NCI-H524 treated with DMSO at 0.1 percent for 48 hours (cell line): Measurements from ENCODE around the gene UBE2R2.
A peak's percentile ranks its signal among the peaks of the same experiment; 100 is the strongest.
"Not testable (repeated sequence)": the region's sequence is repeated elsewhere in the genome, so short reads cannot be mapped to it uniquely, and the experiment has no call there.

Source experiments
- DNase-seq: peaks from one replicate; lab custom pipeline; 2025; lab: John Stamatoyannopoulos, UW

The UBE2R2 gene

DNA sequence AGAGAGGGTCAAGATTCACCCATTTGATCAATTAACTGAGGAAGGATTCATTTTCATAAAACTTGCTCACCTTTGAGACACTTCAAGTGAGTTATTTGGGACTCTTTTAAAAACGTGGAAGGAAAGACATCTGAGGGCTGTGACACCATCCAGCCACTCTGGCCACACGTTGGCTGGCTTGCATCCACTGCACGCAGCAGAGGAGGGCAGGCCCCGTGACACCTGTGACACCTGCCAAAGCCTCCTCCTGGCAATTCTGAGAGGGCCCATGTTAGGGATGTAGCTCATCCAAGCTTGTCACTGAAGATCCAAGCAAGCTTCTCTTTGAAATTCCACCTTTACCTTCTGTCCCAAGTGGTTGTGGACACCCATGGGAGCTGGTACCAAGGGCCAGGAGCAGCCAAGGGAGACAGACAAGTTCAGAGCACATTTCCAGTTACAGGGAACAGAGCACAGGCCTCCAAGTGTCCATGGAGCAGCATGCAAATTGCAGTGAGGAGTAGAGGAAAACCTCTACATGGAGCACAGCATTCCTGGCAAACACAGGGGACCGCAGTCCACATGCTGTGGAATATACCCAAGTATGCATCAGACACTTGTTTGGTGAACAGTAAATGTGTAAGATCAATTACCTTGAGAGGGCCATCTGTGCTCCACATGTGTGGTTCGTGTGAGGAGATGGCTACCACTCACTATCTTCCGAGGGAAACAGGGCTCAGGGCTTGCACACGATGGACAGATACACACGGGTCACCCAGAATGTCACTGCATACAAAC, 16.8 kb upstream of the UBE2R2 start:
- peak; percentile 14 for DNase-seq

DNA sequence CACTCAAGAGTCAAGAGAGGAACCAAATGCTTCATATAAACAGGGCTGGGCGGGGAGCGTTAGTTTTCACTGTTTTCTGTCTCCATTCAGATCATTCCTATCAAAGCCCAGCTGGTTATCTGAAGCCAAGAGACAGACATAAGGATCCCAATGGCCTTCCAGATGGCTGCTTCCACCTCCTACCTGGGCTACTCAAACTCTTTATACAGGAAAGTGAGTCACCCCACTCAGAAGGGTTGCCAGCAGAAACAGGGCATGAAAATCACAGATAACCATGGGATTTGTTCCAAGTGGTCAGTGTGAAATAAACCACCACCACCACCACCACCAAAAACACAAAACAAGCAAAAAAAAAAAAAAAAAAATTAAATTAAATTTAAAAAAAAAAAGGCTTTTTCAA, 16.1 kb upstream of the UBE2R2 start:
- DNase-seq, result no peak

GRCh38 chr9:33801943-33802500, 14.9 kb upstream of the UBE2R2 start:
- DNase-seq, result not testable (repeated sequence)

GRCh38 chr9:33804196-33804595, 12.8 kb upstream of the UBE2R2 start:
- not testable (repeated sequence) for DNase-seq

GRCh38 chr9:33807156-33807555, 9.8 kb upstream of the UBE2R2 start:
- DNase-seq, result not testable (repeated sequence)

DNA sequence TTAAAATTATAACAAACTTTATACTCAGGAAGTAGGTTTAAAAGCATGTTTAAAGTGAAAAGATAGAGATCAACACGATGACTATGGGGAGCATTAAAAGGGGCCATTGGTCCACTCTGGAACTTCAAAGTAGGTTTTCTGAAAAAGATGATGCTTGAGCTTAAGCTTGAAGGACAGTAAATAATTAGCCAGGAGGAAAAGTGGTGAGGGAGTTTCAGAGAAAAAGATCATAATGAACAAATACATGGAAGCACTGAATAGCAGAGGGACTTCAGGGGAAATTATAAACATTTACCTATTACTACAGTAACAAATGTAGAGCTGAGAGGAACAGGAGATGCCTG, 8.0 kb upstream of the UBE2R2 start:
- not testable (repeated sequence) for DNase-seq

DNA sequence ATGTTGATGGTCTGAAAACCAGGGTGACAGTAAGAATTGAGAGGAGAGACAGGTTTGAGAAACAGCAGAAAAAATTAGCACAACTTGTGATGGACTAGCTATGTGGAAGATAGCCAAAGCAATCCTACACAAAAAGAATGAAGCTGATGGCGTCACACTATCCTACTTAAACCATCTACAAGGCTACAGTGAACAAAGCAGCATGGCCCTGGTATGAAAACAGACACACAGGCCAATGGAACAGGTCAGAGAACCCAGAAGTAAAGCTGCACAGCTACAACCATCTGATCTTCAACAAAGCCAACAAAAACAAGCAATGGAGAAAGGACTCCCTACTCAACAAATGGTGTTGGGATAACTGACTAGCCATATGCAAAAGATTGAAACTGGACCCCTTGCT, 7.5 kb upstream of the UBE2R2 start:
- no peak for DNase-seq

GRCh38 chr9:33813712-33814641, 3.0 kb upstream of the UBE2R2 start:
- no peak for DNase-seq

- no peak for DNase-seq
Observed at GRCh38 chr9:33815781-33816180, 1.2 kb upstream of the UBE2R2 start.

- peak; percentile 4 for DNase-seq
Observed at GRCh38 chr9:33817327-33818166, 587 bp downstream of the UBE2R2 start.

DNA sequence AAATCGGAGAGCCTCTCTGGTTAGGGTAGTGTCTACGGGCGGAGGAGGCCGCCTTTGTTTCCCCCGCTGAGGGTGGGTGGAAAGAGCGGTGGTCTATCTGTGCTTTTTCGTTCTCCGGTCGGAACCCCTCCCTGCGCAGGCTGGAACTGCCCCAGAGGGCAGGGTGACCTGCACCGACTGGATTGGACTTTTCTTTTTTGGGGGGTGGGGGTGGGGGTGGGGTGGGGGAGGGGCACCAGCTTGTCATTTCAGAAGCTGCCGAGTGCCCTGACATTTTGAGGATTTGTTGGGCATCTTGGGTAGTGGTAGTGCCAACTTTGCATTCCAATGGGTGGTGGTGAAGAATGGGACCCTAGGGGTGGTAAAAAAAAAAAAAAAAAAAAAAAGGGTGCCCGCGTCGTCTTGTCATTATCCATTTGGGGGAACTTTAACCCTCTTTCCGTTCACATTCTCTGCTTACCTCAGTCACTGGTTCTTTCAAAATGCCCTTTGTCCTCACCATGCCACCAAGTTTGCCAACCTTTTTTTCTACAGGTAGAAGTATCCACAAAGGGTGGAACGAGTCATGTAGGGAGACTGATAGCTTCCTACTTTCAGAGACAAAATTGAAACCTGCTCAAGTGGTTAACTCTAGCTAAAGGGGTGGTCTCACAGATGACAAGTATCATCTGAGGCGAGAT, 1.3 kb downstream of the UBE2R2 start:
- DNase-seq, result no peak

- no peak for DNase-seq
Observed at GRCh38 chr9:33818847-33819500, 2.0 kb downstream of the UBE2R2 start.

- no peak for DNase-seq
Observed at GRCh38 chr9:33820231-33820745, 3.3 kb downstream of the UBE2R2 start.

DNA sequence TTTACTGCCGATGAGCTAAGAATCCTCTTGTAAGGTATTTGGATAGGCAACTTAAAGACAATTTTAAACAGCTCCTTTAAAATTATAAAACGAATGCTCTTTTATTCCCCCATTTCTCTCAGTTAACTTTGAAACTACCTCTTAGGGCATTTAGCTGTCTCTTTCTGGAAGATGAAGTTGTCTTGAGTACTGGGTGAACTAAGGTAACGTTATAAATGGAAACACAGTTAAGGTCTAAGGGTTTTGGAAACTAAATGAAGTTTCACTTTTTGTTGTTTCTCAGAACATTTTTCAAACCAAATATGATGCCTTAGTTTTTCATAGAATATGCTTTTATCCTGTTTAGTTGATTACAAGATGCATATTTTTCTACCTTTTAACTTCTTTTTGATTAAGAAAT, 6.8 kb downstream of the UBE2R2 start:
- no peak for DNase-seq

DNA sequence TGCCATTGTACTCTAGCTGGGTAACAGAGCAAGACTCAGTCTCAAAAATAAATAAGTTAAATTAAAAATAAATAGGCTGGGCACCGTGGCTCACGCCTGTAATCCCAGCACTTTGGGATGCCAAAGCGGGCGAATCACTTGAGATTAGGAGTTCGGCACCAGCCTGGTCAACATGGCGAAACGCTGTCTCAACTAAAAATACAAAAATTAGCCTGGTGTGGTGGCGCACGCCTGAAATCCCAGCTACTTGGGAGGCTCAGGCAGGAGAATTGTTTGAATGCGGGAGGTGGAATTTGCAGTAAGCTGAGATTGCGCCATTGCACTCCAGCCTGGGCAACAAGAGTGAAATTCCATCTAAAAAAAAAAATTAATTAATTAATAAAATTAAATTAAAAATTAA, 10.3 kb downstream of the UBE2R2 start:
- not testable (repeated sequence) for DNase-seq

DNA sequence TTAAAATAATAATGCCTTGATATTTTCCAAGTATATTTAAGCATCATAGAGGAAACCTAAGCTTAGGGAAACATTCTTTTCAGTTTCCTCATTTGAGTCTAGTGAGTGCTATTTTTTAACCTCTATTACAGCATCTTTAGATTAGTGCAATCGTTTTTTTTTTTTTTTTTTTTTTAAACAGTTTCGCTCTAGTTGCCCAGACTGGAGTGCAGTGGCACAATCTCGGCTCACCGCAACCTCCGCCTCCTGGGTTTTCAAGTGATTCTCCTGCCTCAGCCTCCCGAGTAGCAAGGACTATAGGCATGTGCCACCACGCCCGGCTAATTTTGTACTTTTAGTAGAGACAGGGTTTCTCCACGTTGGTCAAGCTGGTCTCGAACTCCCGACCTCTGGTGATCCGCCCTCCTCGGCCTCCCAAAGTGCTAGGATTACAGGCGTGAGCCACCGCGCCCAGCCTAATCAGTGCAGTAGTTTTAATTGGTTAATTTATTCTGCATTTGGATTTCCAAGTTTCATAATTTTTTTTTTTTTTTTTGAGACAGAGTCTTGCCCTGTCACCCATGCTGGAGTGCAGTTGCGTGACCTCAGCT, 12.8 kb downstream of the UBE2R2 start:
- DNase-seq, result not testable (repeated sequence)

GRCh38 chr9:33835625-33836260, 18.8 kb downstream of the UBE2R2 start:
- DNase-seq, result no peak

GRCh38 chr9:33836261-33836660, 19.3 kb downstream of the UBE2R2 start:
- DNase-seq, result not testable (repeated sequence)

DNA sequence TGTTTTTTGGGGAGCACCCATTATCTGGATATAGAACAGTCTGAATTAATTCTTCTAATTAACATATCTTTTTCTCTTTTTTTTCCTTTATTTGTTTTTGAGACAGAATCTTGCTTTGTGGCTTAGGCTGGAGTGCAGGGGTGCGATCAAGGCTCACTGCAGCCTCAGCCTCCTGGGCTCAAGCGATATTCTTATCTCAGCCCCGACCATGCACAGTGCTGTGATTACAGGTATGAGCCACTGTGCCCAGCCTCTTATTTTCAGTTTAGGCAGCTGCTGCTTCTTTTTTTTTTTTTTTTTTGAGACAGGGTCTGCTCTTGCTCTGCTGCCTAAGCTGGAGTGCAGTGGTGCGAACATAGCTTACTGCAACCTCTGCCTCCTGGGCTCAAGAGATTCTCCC, 20.2 kb downstream of the UBE2R2 start:
- no peak for DNase-seq

DNA sequence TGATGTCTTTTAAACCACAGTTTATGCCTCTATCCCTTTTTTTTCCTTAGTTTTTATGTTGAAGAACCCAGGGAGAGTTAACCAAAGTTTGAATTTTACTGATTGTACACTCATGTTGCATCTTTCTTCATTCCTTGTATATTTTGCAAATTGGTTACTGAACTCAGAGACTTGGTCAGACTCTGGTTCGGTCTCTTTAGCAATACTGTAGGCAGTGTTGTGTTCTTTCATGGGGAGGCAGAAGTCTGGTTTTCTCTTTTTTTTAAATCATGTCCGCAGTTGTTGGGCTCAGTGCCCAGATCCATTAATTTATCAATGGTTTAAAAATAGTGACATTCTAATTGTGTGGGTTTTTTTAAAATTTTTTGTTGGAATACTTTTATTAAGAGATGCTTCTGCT, 23.4 kb downstream of the UBE2R2 start:
- DNase-seq, result no peak
